Testis (tissue), 3 donors: Measurements from ENCODE around the gene YAE1. TPM values are rescaled to one million over a fixed set of nuclear protein-coding genes. Genes with fewer than 3 reads are reported as not detected.

Experiments used
- DNase-seq: peaks from one replicate; pipeline ENCODE4 v3.0.0-alpha.2; 2019
- H3K27ac ChIP-seq, 2 donors: fragments of 200-600 bp; sonication (generic); one replicate each; pipeline ENCODE4 v1.5.1; 2019
- H3K27me3 ChIP-seq: fragments of 200-600 bp; sonication (generic); one replicate; pipeline ENCODE4 v1.5.1; 2019
- H3K36me3 ChIP-seq: fragments of 200-600 bp; sonication (generic); one replicate; pipeline ENCODE4 v1.5.1; 2017; ENCODE audit warnings: low read depth; ENCODE audit errors: missing control alignments
- H3K4me1 ChIP-seq: fragments of 200-600 bp; sonication (generic); one replicate; pipeline ENCODE4 v1.5.1; 2019
- H3K4me3 ChIP-seq, 2 donors: fragments of 200-600 bp; sonication (generic); one replicate each; pipeline ENCODE4 v1.5.1; 2017 to 2019
- H3K9me3 ChIP-seq: fragments of 200-600 bp; sonication (generic); one replicate; pipeline ENCODE4 v1.5.1; 2017
- CTCF ChIP-seq, 3 experiments: fragments of 450-650 bp in 2 of 3; fragments of 200-600 bp in 1 of 3; sonication (generic) in 1 of 3; IDR thresholded peaks; one replicate each; pipeline ENCODE4 v1.5.1; 2016 to 2019; ENCODE audit warnings: antibody characterized with exemption in 3 of 3, mild to moderate bottlenecking in 2 of 3, moderate library complexity in 1 of 3
- POLR2A ChIP-seq: fragments of 450-650 bp; IDR thresholded peaks from one replicate; pipeline ENCODE4 v1.6.1; 2017; ENCODE audit warnings: antibody characterized with exemption, mild to moderate bottlenecking, moderate library complexity
- WGBS, 2 donors: methylation state at CpG; one replicate each; pipeline ENCODE4 v1.1.5; 2018; 5-methylcytosine and 5-hydroxymethylcytosine counted together
- intact Hi-C: fragments of 100-400 bp; cut with DNase I; formaldehyde crosslinking; loops from one replicate; pipeline ENCODE4 v1.15.1; 2023; ENCODE audit warnings: low total_unique reads
- polyA plus RNA-seq: library from polyadenylated mRNA; stranded (reverse); fragments of 350-450 nt; fragmentation: Illumina TruSeq; extraction: RNeasy Lipid Tissue Mini Kit (QIAGEN cat#74804); gene quantifications from one replicate; pipeline ENCODE4 v1.2.3, GENCODE V29; 2014; ENCODE audit warnings: low read depth, low replicate concordance; ENCODE audit not compliant: insufficient read depth
- total RNA-seq, 2 donors: library from RNA; depleted of rRNA; stranded (reverse); fragments of >200 nt; gene quantifications; one replicate each; pipeline ENCODE4 v1.2.3, GENCODE V29; 2016

Gene YAE1
- total and polyA plus RNA-seq, 3 donors from 2014 or later: 28.5 to 39.0 (median 32.0) TPM

- WGBS, 2 donors: 93 to 95% methylated on average over 2 of the region's 2 CpGs
- Histone ChIP-seq H3K27ac (no peak overlapping the region), H3K36me3 (no peaks in the 10 kb centered on the region), H3K4me1 (no peaks in the 10 kb centered on the region), H3K4me3 (no peak overlapping the region), H3K9me3 (no peaks in the 10 kb centered on the region), H3K27me3 (no peaks in the 10 kb centered on the region)
- TF ChIP-seq CTCF (IDR thresholded peaks at IDR 0.05) (no peak), POLR2A (no peak)
- intact Hi-C loops: no loop called here
- no peak for DNase-seq
Observed at GRCh38 chr7:39606941-39607340, 40.7 kb downstream of the YAE1 start.

- H3K27me3 ChIP-seq: no peaks in the 10 kb centered on the region
- H3K9me3 ChIP-seq: no peaks in the 10 kb centered on the region
- intact Hi-C loops: no loop called here
- no peak overlapping the region for H3K4me3 ChIP-seq
- no peak overlapping the region for H3K27ac ChIP-seq
- no peaks in the 10 kb centered on the region for H3K4me1 ChIP-seq
- WGBS, 2 donors: 88 to 100% methylated on average over 2 of the region's 2 CpGs
- H3K36me3 ChIP-seq: no peaks in the 10 kb centered on the region
- DNase-seq: no peak
- TF ChIP-seq POLR2A (no peak), CTCF (IDR thresholded peaks at IDR 0.05) (no peak)
Observed at GRCh38 chr7:39607865-39608264, 41.7 kb downstream of the YAE1 start.

GRCh38 chr7:39608278-39608677 is 42.1 kb downstream of the YAE1 start:
- Histone ChIP-seq H3K27ac (no peak overlapping the region), H3K4me1 (no peaks in the 10 kb centered on the region), H3K36me3 (no peaks in the 10 kb centered on the region), H3K27me3 (no peaks in the 10 kb centered on the region), H3K4me3 (no peak overlapping the region), H3K9me3 (no peaks in the 10 kb centered on the region)
- TF ChIP-seq CTCF (IDR thresholded peaks at IDR 0.05) (no peak), POLR2A (no peak)
- intact Hi-C loops: no loop called here
- WGBS, 2 donors: 81 to 92% methylated on average over 3 of the region's 3 CpGs
- DNase-seq: no peak

GRCh38 chr7:39609113-39609934 is 43.1 kb downstream of the YAE1 start:
- no peak overlapping the region for H3K27ac ChIP-seq
- DNase-seq: no peak
- no peaks in the 10 kb centered on the region for H3K9me3 ChIP-seq
- H3K27me3 ChIP-seq: no peaks in the 10 kb centered on the region
- 4 to 8% methylated on average over 18 to 36 of the region's 36 CpGs for WGBS, 2 donors
- intact Hi-C loops: no loop called here
- peak overlapping the region in 1 of 2 donors; percentile 43 for H3K4me3 ChIP-seq
- no peaks in the 10 kb centered on the region for H3K36me3 ChIP-seq
- H3K4me1 ChIP-seq: no peaks in the 10 kb centered on the region
- TF ChIP-seq CTCF (IDR thresholded peaks at IDR 0.05) (no peak), POLR2A (no peak)

GRCh38 chr7:39609935-39610263 is 43.7 kb downstream of the YAE1 start:
- peak overlapping the region in 1 of 2 donors; percentile 43 for H3K4me3 ChIP-seq
- no peaks in the 10 kb centered on the region for H3K9me3 ChIP-seq
- H3K4me1 ChIP-seq: no peaks in the 10 kb centered on the region
- intact Hi-C loops: no loop called here
- no peaks in the 10 kb centered on the region for H3K36me3 ChIP-seq
- no peak for DNase-seq
- WGBS, 2 donors: 46 to 49% methylated on average over 5 of the region's 5 CpGs
- no peak overlapping the region for H3K27ac ChIP-seq
- H3K27me3 ChIP-seq: no peaks in the 10 kb centered on the region
- TF ChIP-seq CTCF (IDR thresholded peaks at IDR 0.05) (no peak), POLR2A (no peak)
